KMS-11 (cell line): Measurements from ENCODE around the gene ZNF593OS.
A peak's percentile ranks its signal among the peaks of the same experiment; 100 is the strongest.

ENCODE experiments used
- H2AFZ ChIP-seq: fragments of 200-600 bp; sonication (generic); 2 replicates; pipeline ENCODE4 v1.6.1; 2016; ENCODE audit warnings: antibody characterized with exemption, mixed run types, low read depth
- H3K27ac ChIP-seq: fragments of 200-600 bp; sonication (generic); 2 replicates; pipeline ENCODE4 v1.6.1; 2016; ENCODE audit warnings: mild to moderate bottlenecking, mixed run types
- H3K27me3 ChIP-seq: fragments of 200-600 bp; sonication (generic); 2 replicates; pipeline ENCODE4 v1.6.1; 2017; ENCODE audit warnings: mild to moderate bottlenecking, low read depth, mixed run types, moderate library complexity; ENCODE audit not compliant: insufficient read depth
- H3K36me3 ChIP-seq: fragments of 200-600 bp; sonication (generic); 2 replicates; pipeline ENCODE4 v1.6.1; 2017; ENCODE audit warnings: mild to moderate bottlenecking, mixed run types; ENCODE audit not compliant: insufficient read depth
- H3K4me1 ChIP-seq: fragments of 200-600 bp; sonication (generic); 2 replicates; pipeline ENCODE4 v1.6.1; 2016; ENCODE audit warnings: mild to moderate bottlenecking, low read depth, mixed run types; ENCODE audit not compliant: poor library complexity, severe bottlenecking
- H3K4me2 ChIP-seq: fragments of 200-600 bp; sonication (generic); 2 replicates; pipeline ENCODE4 v1.7.0; 2016; ENCODE audit warnings: mild to moderate bottlenecking, mixed run types
- H3K4me3 ChIP-seq: fragments of 200-600 bp; sonication (generic); IDR thresholded peaks from 2 replicates; pipeline ENCODE4 v1.6.1; 2017; ENCODE audit warnings: low read depth, low read length, mixed read lengths; ENCODE audit not compliant: insufficient read depth
- H3K79me2 ChIP-seq: fragments of 200-600 bp; sonication (generic); 2 replicates; pipeline ENCODE4 v1.6.1; 2016; ENCODE audit warnings: low read depth, mixed run types; ENCODE audit not compliant: insufficient read depth
- H3K9ac ChIP-seq: fragments of 200-600 bp; sonication (generic); 2 replicates; pipeline ENCODE4 v1.6.1; 2016; ENCODE audit warnings: mild to moderate bottlenecking, mixed run types
- H4K20me1 ChIP-seq: fragments of 200-600 bp; sonication (generic); 2 replicates; pipeline ENCODE4 v1.6.1; 2016; ENCODE audit warnings: mild to moderate bottlenecking, mixed run types; ENCODE audit not compliant: insufficient read depth
- CTCF ChIP-seq: fragments of 200-600 bp; sonication (generic); conservative IDR thresholded peaks from 2 replicates; pipeline ENCODE4 v1.6.1; 2017; ENCODE audit warnings: low read depth, mild to moderate bottlenecking, antibody characterized with exemption, low read length, moderate library complexity, mixed read lengths

ZNF593OS gene

GRCh38 chr1:26169198-26169554 lies 2.5 kb downstream of the ZNF593OS start:
- Histone ChIP-seq H3K79me2 (no peaks in the 10 kb centered on the region), H3K4me2 (peak overlapping the region; percentile 3; the same call in 1 of the 2 replicates), H3K4me1 (peaks cover 29% of the 10 kb centered on the region), H4K20me1 (no peaks in the 10 kb centered on the region), H3K27ac (no peak overlapping the region), H2AFZ (peak overlapping the region; percentile 89), H3K4me3 (no peak overlapping the region), H3K36me3 (no peaks in the 10 kb centered on the region), H3K27me3 (peaks cover 27% of the 10 kb centered on the region), H3K9ac (no peak overlapping the region)
- no peak for TF ChIP-seq CTCF

GRCh38 chr1:26168410-26169197 lies 3.0 kb downstream of the ZNF593OS start, which contains the start of gene C1orf232:
Gene C1orf232 (minus strand): TSS chr1:26168963. CDS start chr1:26168499, 464 bp downstream.
- Histone ChIP-seq H2AFZ (peak within 1 kb of the TSS; percentile 89), H3K27me3 (peaks cover 31% of the 10 kb centered on the region), H3K9ac (peak within 1 kb of the TSS; percentile 95), H4K20me1 (no peaks in the 10 kb centered on the region), H3K4me2 (peak within 1 kb of the TSS; percentile 3; the same call in 1 of the 2 replicates), H3K4me1 (peaks cover 29% of the 10 kb centered on the region), H3K36me3 (no peaks in the 10 kb centered on the region), H3K79me2 (no peaks in the 10 kb centered on the region), H3K27ac (peak within 1 kb of the TSS; percentile 37), H3K4me3 (peak within 1 kb of the TSS; percentile 74)
- no peak for TF ChIP-seq CTCF

- H4K20me1 ChIP-seq: no peaks in the 10 kb centered on the region
- H3K4me3 ChIP-seq: no peak overlapping the region
- peak overlapping the region; percentile 17 for H3K4me2 ChIP-seq
- no peaks in the 10 kb centered on the region for H3K36me3 ChIP-seq
- H3K27me3 ChIP-seq: peaks cover 45% of the 10 kb centered on the region
- no peak overlapping the region for H3K9ac ChIP-seq
- peaks cover 29% of the 10 kb centered on the region for H3K4me1 ChIP-seq
- no peak overlapping the region for H2AFZ ChIP-seq
- no peak for TF ChIP-seq CTCF
- no peaks in the 10 kb centered on the region for H3K79me2 ChIP-seq
- no peak overlapping the region for H3K27ac ChIP-seq
Measured at GRCh38 chr1:26166719-26167281, 4.8 kb downstream of the ZNF593OS start.

- no peaks in the 10 kb centered on the region for H4K20me1 ChIP-seq
- peaks cover 56% of the 10 kb centered on the region for H3K27me3 ChIP-seq
- no peak overlapping the region for H2AFZ ChIP-seq
- H3K4me1 ChIP-seq: peaks cover 25% of the 10 kb centered on the region
- H3K9ac ChIP-seq: no peak overlapping the region
- H3K4me2 ChIP-seq: peak overlapping the region; percentile 44
- no peaks in the 10 kb centered on the region for H3K36me3 ChIP-seq
- no peak overlapping the region for H3K27ac ChIP-seq
- H3K4me3 ChIP-seq: no peak overlapping the region
- no peaks in the 10 kb centered on the region for H3K79me2 ChIP-seq
- no peak for TF ChIP-seq CTCF
Measured at GRCh38 chr1:26164861-26165842, 6.5 kb downstream of the ZNF593OS start.
